ENCODE results near the gene CCNH. TPM values are rescaled to one million over a fixed set of nuclear protein-coding genes. Genes with fewer than 3 reads are reported as not detected.

Gene CCNH
- total RNA-seq, 2 experiments from 2014 or later, result 75.9 to 98.4 TPM

GRCh38 chr5:87390576-87391199 lies 22.0 kb downstream of the CCNH start:
- TSS peak; percentile 13 for BruUV-seq (replicated peaks)

GRCh38 chr5:87390075-87390474 lies 22.7 kb downstream of the CCNH start:
- no peak overlapping the region for H3K4me3 ChIP-seq (ENCODE audit: low read depth, low read length, poor library complexity, severe bottlenecking)
- BruUV-seq (replicated peaks), result no TSS peak
- TF ChIP-seq EZH2phosphoT487 (IDR thresholded peaks at IDR 0.05; ENCODE audit: borderline replicate concordance, low read depth, low read length), result no peak
- TF ChIP-seq CTCF (conservative IDR thresholded peaks at IDR 0.05; ENCODE audit: low read length), result no peak
- H3K4me2 ChIP-seq (ENCODE audit: low read length), result no peak overlapping the region
- H2AFZ ChIP-seq (ENCODE audit: low read length), result no peak overlapping the region
- POLR2A ChIA-PET, result interaction anchor here (1.3 to 2.4 kb wide), 3 partner anchors 9 to 19 kb away, joined by 4 to 9 read pairs (median 8); no protein-coding TSS in a partner anchor
- H3K36me3 ChIP-seq (ENCODE audit: insufficient read depth, low read length), result peaks cover 98% of the 10 kb centered on the region
- H3K79me2 ChIP-seq (ENCODE audit: insufficient read depth, low read depth, low read length), result no peaks in the 10 kb centered on the region
- DNase-seq (ENCODE audit: low spot score), result no peak
- H3K27ac ChIP-seq (ENCODE audit: low read depth, low read length, poor library complexity, severe bottlenecking), result no peak overlapping the region
- peaks cover 7% of the 10 kb centered on the region; the same call in 1 of the 2 replicates for H4K20me1 ChIP-seq (ENCODE audit: insufficient read depth, low read length)
- H3K9me3 ChIP-seq (ENCODE audit: low read length), result no peaks in the 10 kb centered on the region
- no peaks in the 10 kb centered on the region for H3K9me2 ChIP-seq (ENCODE audit: insufficient read depth, low read length)
- CTCF ChIA-PET (ENCODE audit: unreplicated experiment), result no interaction called here
- intact Hi-C loops (cut with micrococcal nuclease; ENCODE audit: unreplicated experiment), result no loop called here
- H3K4me1 ChIP-seq (ENCODE audit: insufficient read depth, low read length, poor library complexity, severe bottlenecking), result no peaks in the 10 kb centered on the region

More at GRCh38 chr5:87390576-87391199, 22.0 kb downstream of the CCNH start:
- intact Hi-C loops (cut with micrococcal nuclease; ENCODE audit: unreplicated experiment), result no loop called here
- Histone ChIP-seq H4K20me1 (ENCODE audit: insufficient read depth, low read length) (peaks cover 7% of the 10 kb centered on the region; the same call in 1 of the 2 replicates), H2AFZ (ENCODE audit: low read length) (no peak overlapping the region), H3K4me1 (ENCODE audit: insufficient read depth, low read length, poor library complexity, severe bottlenecking) (no peaks in the 10 kb centered on the region), H3K9me3 (ENCODE audit: low read length) (no peaks in the 10 kb centered on the region), H3K4me3 (ENCODE audit: low read depth, low read length, poor library complexity, severe bottlenecking) (no peak overlapping the region), H3K36me3 (ENCODE audit: insufficient read depth, low read length) (peaks cover 98% of the 10 kb centered on the region), H3K9me2 (ENCODE audit: insufficient read depth, low read length) (no peaks in the 10 kb centered on the region), H3K27ac (ENCODE audit: low read depth, low read length, poor library complexity, severe bottlenecking) (no peak overlapping the region), H3K79me2 (ENCODE audit: insufficient read depth, low read depth, low read length) (no peaks in the 10 kb centered on the region), H3K4me2 (ENCODE audit: low read length) (no peak overlapping the region)
- ChIA-PET POLR2A (interaction anchor here (1.3 to 2.4 kb wide), 3 partner anchors 9 to 20 kb away, joined by 4 to 9 read pairs (median 8); no protein-coding TSS in a partner anchor), CTCF (ENCODE audit: unreplicated experiment) (no interaction called here)
- DNase-seq (ENCODE audit: low spot score), result no peak
- no peak for TF ChIP-seq CTCF (conservative IDR thresholded peaks at IDR 0.05; ENCODE audit: low read length)
- no peak for TF ChIP-seq EZH2phosphoT487 (IDR thresholded peaks at IDR 0.05; ENCODE audit: borderline replicate concordance, low read depth, low read length)
